GM10266 (cell line): ENCODE results near the gene GCNT4.
A peak's percentile ranks its signal among the peaks of the same experiment; 100 is the strongest.
"Not testable (repeated sequence)": the region's sequence is repeated elsewhere in the genome, so short reads cannot be mapped to it uniquely, and the experiment has no call there.

Experiments
- DNase-seq: peaks from one replicate; pipeline ENCODE4 v3.0.0; 2012; ENCODE audit errors: extremely low spot score
- TF ChIP-seq, protein P1 (sequence below): IDR thresholded peaks from 2 replicates; pipeline ENCODE4 v1.5.1; 2012; ENCODE audit warnings: mild to moderate bottlenecking, low read depth; ENCODE audit not compliant: control insufficient read depth, insufficient read depth; ENCODE audit errors: missing control alignments

The GCNT4 gene, protein sequence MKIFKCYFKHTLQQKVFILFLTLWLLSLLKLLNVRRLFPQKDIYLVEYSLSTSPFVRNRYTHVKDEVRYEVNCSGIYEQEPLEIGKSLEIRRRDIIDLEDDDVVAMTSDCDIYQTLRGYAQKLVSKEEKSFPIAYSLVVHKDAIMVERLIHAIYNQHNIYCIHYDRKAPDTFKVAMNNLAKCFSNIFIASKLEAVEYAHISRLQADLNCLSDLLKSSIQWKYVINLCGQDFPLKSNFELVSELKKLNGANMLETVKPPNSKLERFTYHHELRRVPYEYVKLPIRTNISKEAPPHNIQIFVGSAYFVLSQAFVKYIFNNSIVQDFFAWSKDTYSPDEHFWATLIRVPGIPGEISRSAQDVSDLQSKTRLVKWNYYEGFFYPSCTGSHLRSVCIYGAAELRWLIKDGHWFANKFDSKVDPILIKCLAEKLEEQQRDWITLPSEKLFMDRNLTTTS

DNA sequence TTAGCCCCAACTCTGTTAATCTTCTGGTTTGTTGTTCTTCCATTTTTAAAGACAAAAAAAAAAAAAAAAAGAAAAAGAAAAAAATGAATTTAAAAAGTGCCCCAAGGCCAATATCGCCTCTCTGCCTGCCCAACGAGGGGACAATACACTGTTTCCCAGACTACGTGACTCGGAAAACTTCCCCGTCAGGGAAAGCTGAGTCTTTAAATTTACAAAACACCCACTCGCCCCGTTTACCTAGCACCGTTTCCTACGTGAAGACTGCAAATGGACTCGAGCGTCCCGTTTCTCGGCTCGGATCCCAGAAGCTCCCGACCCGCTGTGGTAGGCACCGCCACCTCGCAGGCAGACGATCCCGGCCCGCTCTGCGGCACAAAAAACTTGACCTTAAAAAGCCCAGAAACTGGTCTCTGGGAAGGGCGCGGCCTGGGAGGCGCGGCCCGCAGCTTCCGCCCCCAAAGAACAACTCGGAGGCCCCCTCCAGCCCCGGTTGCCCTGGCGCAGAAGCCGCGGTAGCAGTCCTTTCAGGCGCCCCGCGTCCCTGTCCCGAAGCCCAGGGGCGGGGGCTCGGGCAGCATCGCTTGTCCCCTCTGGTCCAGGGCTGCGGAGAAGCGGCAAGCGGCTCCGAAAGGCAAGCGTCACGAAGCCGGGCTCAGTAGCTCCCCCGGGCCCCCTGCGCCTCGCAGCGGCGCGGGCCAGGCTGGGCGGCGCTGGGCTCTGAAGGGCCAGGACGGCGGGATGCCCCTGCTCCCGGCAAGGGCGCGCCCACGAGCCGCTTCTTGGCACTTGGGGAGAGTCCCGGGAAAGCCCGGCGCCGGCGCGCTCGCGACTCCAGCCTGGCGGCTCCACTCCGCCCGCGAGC lies at the start of gene GCNT4:
Gene GCNT4, minus strand, starts transcription at position 367 of the 862 bp plus-strand sequence. CDS start 22,521 bp downstream, outside the sequence.
- TF ChIP-seq, protein P1, sequence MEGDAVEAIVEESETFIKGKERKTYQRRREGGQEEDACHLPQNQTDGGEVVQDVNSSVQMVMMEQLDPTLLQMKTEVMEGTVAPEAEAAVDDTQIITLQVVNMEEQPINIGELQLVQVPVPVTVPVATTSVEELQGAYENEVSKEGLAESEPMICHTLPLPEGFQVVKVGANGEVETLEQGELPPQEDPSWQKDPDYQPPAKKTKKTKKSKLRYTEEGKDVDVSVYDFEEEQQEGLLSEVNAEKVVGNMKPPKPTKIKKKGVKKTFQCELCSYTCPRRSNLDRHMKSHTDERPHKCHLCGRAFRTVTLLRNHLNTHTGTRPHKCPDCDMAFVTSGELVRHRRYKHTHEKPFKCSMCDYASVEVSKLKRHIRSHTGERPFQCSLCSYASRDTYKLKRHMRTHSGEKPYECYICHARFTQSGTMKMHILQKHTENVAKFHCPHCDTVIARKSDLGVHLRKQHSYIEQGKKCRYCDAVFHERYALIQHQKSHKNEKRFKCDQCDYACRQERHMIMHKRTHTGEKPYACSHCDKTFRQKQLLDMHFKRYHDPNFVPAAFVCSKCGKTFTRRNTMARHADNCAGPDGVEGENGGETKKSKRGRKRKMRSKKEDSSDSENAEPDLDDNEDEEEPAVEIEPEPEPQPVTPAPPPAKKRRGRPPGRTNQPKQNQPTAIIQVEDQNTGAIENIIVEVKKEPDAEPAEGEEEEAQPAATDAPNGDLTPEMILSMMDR = no peak
- peak; percentile 6 for DNase-seq

DNA sequence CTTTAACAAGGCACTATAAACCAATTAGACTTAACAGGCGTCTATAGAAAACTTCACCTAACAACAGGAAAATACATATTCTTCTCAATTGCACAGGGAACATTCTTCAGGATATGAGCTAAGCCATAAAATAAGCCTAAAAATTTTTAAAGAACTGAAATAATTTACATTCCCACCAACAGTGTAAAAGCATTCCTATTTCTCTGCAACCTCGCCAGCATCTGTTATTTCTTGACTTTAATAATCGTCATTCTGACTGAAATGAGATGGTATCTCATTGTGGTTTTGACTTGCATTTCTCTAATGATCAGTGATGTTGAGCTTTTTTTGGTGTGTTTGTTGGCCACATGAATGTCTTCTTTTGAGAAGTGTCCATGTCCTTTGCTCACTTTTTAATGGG lies 43.6 kb upstream of the GCNT4 start:
- DNase-seq = not testable (repeated sequence)

DNA sequence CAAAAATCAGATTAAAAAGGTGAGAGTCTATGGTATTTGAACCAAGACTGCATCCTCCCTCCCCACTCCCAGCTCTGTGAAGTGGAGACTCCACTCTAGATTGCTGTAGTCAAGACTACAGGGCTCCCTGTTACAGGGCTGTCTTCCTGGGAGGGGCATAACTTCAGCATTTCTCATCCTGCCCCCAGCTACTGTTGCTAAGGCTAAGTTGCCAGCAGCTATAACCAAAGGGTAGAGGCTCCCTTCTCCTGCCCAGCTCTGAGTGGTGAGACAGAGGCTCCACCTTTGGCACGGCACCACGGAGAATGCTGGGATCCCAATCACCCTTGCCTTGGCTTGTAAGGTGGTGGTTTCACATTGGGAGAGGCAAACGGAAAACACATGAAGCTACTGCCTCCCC lies 39.2 kb upstream of the GCNT4 start:
- TF ChIP-seq, protein P1 = no peak
- DNase-seq = no peak

DNA sequence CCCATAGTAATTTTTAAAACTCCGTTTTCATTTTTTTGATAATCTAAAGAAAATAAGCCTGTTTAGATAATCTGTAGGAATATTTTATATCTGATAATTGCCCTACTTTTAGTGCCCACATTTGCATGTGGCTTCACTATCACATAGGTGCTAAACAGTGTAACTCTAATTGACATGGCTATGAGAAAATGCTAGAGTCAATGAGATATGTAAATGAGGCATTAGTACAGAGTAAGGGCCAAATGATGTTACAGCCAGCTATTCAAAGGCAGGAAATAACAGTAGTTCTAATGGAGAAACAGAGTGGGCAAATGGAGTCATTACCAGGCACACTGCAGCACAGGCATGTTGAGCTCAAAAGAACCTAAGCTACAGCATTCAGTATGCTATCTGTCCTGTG lies 37.3 kb upstream of the GCNT4 start:
- no peak for DNase-seq
- TF ChIP-seq, protein P1 = no peak

DNA sequence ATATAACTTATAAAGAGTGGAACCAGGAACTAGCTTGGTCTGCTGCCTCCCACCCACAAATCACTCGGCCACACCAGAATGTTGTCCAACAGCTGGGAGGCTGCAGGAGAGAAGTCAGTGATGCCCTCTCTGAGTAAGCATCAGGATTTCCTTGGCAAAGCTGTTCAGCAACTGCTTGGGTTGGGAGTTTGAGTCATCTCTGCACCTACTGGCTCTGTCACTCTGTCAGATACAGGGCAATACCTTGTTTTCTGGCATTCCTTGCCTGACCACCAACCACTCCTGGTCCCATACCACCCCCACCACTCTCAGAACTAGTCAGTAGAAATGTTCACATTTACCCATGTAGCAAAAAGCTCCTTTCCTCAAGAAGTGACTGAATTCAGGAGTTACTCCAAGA lies 36.8 kb upstream of the GCNT4 start:
- no peak for DNase-seq
- TF ChIP-seq, protein P1 = no peak

DNA sequence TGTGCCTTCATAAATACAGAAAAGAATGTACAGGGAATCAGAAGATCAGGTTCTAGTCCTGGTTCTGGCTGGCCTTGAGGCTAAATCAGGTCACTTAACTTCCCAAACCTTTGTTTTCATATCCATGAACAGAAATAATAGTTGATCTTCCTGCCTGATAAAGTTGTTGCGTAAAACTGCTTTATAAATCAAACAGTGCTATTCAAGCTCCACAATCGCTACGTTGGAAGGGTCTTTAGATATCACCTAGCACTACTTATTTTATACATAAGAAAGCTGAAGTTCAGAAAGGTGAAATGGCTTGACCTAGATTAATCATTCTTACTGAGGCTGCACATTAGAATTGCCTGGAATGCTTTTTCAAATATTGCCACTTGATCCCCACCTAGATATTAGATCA lies 36.3 kb upstream of the GCNT4 start:
- TF ChIP-seq, protein P1 = no peak
- DNase-seq = no peak

DNA sequence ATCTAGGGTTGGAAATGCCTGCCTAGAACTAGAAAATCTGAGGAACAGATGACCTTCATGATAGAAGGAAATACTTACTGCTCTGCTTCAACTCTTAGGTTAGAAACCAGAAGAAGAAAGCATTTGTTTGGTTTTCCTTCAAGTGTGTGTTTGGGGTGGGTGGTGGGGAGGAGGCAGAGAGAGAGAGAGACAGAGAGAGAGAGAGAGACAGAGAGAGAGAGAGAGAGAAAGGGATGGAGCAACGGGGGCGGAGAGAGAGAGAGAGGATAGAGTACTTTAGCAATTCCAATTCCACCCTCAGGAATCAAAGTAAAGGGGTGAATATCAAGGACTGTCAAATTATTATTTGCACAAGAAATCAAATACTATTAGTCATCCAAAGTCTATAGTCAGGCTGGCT lies 29.2 kb upstream of the GCNT4 start:
- TF ChIP-seq, protein P1 = no peak
- DNase-seq = no peak

DNA sequence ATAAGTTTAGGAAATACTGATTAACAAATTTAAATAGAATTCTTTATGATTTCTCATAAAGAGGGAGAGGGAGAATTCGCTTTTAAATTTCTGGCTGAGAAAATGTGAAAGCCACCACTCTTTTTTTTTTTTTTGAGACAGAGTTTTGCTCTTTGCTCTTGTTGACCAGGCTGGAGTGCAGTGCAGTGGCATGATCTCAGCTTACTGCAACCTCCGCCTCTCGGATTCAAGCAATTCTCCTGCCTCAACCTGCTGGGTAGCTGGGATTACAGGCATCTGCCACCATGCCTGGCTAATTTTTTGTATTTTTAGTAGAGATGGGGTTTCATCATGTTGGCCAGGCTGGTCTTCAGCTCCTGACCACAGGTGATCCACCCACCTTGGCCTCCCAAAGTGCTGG lies 27.0 kb upstream of the GCNT4 start:
- not testable (repeated sequence) for DNase-seq
